IPS DF 19.7 (cell line): ENCODE results near the gene S100A12.

ENCODE experiments used
- DNase-seq: peaks from one replicate; pipeline ENCODE4 v3.0.0-alpha.2; 2013; ENCODE audit warnings: low read depth, low spot score

The S100A12 gene

DNA sequence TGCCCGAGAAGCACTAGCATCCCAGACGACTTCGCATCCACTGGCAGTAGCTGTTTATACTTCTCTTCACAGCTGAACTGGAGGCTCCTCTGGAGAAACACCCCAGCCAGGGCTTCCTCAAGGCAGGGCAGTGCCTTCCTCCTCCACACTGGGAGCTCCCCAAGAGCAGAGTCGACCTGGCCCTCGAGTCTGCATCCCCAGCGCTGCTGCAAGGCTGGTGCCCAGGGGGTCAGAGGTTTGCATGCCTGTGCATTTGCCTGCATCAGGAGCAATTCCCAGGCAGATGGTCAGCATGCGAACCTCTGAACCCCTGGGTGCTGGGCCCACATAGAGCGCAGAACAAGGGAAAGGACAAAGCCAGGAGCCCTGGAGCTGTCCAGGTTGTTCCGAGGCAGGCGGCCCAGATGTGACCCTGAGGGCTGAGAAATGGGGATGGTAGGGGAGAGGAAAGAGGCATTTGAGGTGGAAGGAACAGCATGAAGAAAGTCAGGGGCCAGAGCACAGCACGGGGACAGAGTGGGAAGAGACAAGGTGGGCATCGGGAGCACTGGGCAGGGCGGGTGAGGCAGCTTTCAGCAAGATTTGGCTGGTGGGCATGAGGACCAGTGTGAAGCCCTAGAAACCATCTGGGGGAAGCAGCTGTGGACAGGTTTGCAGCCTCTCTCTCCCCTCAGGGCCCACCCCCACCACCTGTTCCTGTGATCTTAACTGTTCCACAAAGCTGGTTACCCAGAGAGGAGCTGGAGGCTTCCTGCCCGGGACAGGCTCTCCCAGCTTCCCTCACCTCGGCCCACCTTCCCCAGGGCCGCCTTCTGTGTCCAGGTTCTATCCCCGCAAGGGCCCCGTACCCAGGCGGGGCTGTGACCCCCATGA lies 21.9 kb upstream of the S100A12 start:
- DNase-seq: no peak

DNA sequence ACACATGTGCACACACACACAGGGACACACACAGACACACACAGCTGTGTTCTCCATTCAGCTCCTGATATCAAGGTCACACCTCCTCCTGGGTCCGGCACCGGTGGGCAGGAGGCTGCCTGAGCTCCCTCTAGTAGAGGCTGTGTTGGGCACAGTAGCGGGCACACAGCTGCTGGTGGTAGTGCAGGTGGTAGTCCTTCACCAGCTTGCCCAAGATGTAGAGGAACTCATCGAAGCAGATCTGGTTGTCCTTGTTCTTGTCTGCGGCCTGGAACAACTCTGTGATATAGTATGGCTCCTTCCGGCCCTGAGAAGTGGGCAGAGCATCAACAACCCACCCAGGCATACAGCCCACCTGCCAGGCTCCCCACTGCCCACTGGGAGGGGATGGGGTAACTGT lies 21.0 kb upstream of the S100A12 start:
- no peak for DNase-seq

GRCh38 chr1:153395776-153396175 lies 20.4 kb upstream of the S100A12 start:
- no peak for DNase-seq

DNA sequence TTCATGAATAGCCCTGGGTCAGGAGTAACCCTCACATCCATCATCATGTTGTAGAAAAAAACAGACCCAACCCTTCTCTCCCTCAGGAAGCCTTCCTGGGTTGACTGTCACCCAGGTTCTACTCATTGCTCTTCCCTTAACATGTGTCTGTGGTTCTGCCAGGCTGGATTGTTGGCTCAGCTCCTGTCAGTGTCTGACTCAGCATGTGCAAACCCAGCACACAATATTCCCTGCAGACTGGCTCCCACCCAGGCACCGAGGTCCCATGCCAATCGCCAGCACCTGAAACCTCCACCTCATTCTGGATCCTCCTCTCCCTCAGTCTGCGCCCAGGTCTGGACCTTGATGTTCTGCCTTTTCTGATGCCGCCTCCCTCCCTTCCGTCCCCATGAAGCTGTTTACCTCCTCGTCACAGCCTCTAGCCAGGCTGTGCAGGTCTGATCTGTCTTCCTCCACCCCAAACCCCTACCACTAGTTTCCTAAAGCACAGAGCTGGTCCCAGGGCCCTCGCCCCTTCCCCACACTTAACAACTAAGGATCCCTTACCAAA lies 19.8 kb upstream of the S100A12 start:
- DNase-seq: no peak

GRCh38 chr1:153394391-153394790 lies 19.0 kb upstream of the S100A12 start:
- no peak for DNase-seq

DNA sequence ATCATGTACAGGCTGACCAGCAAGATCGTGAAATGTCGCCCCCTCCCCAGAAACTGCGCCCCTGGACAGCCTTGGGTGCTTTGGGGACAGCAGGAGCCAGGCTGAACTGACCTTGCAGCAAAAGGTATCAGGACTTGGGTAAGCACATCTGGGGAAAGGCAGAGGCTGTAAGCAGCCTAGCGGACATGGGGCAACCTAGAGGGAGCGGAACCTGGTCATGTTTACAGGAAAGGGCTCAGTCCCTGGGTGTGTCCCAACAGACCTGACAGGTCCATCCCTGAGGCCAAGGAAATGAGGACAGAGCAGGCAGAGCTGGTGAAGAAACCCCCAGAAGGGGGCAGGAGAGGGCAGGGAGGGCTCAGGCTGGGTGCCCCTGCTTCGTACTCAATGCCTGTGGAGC lies 18.5 kb upstream of the S100A12 start:
- DNase-seq: no peak

DNA sequence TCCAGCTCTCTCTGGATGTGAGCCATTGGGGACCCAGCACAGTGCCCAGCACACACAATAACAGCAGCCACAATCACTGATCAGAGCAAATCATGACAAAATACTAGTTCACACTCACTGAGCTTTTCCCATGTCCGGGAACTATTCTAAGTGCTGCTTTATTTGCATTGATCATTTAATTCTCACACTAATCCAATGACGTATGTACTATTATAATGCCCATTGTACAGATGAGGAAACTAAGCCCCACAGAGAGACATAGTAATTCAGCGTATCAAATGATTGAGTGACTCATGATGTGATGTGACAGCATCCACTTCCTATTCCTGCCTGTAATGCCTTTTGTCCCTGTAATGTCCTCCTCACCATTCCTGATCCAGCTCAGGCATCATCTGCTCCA lies 17.4 kb upstream of the S100A12 start:
- DNase-seq: no peak

DNA sequence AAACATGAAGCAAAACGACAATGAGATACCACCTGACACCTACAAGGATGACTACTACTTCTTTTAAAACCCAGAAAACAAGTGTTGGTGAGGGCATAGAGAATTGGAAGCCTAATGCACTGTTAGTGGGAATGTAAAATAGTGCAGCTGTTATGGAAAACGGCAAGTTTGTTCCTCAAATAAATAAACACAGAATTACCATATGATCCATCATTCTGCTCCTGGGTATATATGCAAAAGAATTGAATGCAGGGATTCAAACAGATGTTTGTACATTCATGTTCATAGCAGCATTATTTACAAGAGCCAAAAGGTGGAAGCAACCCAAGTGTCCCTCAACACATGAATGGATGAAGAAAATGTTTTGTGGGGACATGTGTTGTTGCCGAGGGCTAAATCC lies 16.8 kb upstream of the S100A12 start:
- DNase-seq: no peak

DNA sequence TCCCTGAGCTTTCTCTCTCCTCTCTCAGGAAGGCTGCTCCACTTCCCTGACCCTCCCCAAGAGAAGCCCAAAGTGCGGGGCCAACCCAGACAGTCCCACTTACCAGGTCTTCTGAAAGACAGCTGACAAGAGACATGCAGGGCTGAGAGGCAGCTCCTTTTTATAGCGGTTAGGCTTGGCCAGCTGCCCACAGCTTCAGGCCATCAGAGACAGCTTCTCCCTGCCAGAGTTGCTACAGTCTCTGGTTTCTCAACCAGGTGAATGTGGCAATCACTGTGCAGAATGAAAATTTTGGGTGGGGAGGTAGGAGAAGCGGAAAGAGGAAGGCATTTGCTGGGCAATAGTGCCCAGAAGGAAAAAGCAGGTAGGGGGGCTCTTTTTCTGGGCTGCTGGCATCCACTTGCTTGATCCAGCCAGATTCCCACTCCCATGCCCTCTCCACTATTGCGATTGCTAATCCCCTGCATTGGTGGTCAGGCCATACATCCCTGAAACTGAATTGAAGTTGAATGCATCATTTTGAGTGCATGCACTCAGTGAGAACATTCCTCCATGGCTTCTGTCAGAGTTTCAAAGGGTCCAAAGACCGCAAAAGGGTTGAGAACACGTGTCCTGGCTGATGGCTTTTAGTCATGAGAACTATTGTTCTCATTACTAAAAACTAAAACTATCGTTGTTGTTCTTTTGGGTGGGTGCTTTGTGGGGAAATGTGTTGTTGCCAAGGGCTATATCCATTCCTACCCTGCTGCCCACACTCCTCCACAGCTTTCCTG lies 15.7 kb upstream of the S100A12 start, which contains the start of gene S100A8:
Gene S100A8, minus strand, starts transcription at position 136 of the 773 bp plus-strand sequence. CDS start 538 bp downstream, outside the sequence.
- no peak for DNase-seq

- DNase-seq: no peak
These were observed 14.8 kb upstream of the S100A12 start for GRCh38 chr1:153389973-153390879.

DNA sequence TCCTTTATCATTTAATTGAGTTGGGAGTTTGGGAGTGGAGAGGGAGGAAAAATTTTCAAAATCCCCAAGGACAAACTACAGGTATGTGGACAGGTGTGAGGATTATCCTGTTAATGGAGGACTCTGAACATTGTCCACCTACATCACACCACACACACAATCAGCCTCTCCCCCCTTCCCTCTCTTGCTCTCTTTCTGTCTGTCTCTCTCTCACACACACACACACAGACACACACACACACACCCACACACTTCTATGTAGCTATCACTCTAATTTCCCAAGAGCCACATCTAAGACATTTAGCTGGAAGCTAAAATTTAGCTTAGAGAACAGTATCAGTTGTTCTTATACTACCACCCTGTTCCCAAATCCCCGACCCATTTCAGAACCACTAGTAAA lies 14.0 kb upstream of the S100A12 start:
- no peak for DNase-seq

DNA sequence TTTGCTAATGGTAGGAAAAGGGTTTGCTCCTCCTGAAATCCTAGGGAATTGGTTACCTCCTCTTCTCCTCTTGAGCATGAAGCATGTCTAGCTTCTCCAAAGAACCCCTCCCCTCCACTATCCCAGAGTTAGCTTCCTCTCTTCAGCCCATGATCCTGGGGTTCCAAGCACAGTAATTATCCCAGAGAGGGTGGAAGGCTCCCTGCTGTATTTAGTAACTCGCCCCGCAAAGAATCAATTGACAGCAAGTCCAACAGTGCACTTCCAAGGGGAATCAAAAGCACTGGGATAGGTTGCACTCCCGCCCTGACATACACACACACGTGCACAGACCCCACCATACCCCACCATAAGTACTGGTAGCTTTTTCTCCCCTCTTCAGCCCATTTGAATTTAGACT lies 12.4 kb upstream of the S100A12 start:
- no peak for DNase-seq

GRCh38 chr1:153387001-153387400 lies 11.6 kb upstream of the S100A12 start:
- no peak for DNase-seq

- DNase-seq: no peak
These were observed 11.1 kb upstream of the S100A12 start for GRCh38 chr1:153386500-153386901.

DNA sequence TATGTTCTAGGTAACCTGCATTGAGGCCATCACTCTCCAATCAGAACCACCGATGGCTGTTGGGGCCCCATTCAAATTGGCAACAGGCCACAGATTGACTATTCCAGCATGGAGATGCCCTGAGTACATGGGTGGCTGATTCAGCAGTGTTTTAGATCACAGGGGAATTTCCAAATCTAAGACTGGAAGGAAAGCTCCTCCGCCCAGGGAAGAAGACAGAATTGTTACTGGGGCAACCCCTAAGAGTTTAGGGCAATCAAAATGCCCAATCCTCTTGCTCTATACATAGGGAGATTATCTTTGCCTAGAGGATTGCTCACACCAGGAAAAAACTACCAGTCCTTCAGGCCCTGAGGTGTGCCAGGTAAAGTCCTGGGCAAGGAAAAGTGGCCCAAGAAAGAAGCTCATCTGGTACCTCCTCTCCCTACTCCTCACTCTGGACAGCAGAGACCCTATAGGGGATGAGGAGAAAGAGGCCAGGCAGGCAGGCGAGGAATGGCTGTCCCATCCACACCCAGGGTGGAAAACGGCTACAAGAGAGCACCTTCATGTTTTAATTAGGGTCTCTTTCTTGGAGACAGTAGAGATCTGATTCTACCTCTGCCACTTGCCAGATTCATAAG lies 9.6 kb upstream of the S100A12 start:
- DNase-seq: no peak

GRCh38 chr1:153380711-153381110 lies 5.3 kb upstream of the S100A12 start:
- no peak for DNase-seq

GRCh38 chr1:153379591-153379990 lies 4.2 kb upstream of the S100A12 start:
- DNase-seq: no peak

GRCh38 chr1:153374071-153374470 lies 1.4 kb downstream of the S100A12 start:
- DNase-seq: no peak

GRCh38 chr1:153372571-153372970 lies 2.9 kb downstream of the S100A12 start:
- no peak for DNase-seq

DNA sequence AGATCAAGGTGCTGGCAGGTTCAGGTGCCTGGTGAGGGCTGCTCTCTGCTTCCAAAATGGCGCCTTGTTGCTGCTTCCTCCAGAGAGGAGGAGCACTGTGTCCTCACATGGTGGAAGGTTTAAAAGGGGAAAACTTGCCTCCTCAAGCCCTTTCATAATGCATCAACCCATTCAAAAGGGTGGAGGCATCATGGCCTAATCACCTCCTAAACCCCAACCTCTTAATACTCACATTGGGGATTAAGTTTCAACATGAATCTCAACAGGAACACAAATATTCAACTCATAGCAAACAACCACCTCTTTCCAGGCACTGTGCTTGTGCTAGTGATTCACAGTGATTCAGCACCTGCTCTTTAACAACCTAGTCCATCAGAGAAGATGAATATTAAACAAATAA lies 4.2 kb downstream of the S100A12 start:
- no peak for DNase-seq

DNA sequence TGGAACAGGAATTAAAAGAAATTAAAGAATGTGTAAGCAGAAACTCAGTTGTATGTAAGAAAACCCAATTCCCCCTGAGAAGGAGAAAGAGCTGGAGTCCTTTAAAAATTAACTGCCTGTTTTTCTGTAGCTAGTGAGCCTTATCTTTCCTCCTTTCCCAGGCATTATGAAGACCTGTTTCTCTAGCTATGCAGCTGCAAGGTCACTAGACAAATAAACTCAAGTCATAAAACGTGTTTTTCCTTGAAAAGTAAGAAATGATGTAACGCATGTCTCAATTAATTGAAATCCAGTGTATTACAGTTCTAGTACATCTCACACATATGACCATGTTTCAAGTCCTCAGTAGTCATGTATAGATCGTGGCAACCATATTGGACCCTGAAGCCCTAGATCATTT lies 5.3 kb downstream of the S100A12 start:
- no peak for DNase-seq
